ENCODE measurements around the gene CATSPERZ.

Gene CATSPERZ, protein sequence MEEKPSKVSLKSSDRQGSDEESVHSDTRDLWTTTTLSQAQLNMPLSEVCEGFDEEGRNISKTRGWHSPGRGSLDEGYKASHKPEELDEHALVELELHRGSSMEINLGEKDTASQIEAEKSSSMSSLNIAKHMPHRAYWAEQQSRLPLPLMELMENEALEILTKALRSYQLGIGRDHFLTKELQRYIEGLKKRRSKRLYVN

DNA sequence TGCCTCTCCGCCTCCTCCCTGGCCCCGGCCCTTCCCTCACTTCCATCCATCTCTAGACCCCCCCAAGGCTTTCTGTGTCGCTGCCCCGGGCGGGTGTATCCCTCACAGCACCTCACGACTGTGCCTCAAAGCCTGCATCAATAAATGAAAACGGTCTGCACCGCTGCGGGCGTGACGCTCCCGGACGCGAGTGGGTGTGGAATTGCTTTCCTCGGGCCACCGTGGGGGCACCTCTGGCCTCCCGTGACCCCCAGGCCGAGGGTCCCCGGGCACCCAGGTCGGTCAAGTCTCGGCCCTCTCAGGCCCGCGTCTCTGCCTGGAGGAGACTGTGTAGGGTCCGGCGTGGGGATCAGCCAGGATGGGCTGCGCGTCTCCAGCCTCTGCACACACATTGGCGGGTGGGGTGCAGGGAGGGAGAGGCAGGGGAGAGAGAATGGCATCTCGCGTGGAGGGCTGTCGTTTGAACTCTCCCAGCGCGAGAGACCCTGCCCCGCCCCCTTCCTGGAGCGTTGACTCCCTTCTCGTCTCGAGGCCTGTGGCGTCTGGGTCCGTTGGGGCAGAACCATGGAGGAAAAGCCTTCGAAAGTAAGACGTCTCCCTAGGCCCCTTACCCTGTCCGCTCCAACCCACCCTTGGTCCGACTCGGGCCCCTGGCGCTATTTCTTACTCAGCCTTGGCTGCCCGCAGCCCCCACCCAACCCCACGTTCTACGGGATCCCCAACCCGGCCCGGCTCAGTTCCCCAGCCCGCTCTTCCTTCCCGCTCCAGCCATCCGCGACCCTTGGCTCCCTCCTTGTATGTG lies at the start of gene CATSPERZ:
Gene CATSPERZ, plus strand, starts transcription at position 512 of the 802 bp plus-strand sequence. Its CDS starts 53 bp downstream, at position 565.
- Histone ChIP-seq H3K4me3 (ENCODE audit: low read depth in 1 of 2, low read length in 2 of 2) (peak within 1 kb of the TSS; percentile 40 to 56), H3K27me3 (ENCODE audit: control insufficient read depth in 1 of 2, insufficient read depth in 2 of 2, low read length in 2 of 2) (peaks cover 44 to 50% of the 10 kb centered on the region in 2 donors), H3K9me3 (ENCODE audit: control insufficient read depth in 1 of 2, low read length in 2 of 2) (no peaks in the 10 kb centered on the region), H3K36me3 (ENCODE audit: control insufficient read depth in 1 of 2, insufficient read depth in 2 of 2, low read length in 2 of 2) (no peaks in the 10 kb centered on the region), H3K27ac (ENCODE audit: low read depth, low read length) (no peak within 1 kb of the TSS), H3K4me1 (ENCODE audit: control insufficient read depth in 1 of 2, insufficient read depth in 2 of 2, low read length in 2 of 2) (peaks cover 30 to 32% of the 10 kb centered on the region in 2 donors), H3K9ac (ENCODE audit: low read depth in 1 of 2, low read length in 2 of 2) (peak within 1 kb of the TSS in 1 of 2 donors; percentile 44)

DNA sequence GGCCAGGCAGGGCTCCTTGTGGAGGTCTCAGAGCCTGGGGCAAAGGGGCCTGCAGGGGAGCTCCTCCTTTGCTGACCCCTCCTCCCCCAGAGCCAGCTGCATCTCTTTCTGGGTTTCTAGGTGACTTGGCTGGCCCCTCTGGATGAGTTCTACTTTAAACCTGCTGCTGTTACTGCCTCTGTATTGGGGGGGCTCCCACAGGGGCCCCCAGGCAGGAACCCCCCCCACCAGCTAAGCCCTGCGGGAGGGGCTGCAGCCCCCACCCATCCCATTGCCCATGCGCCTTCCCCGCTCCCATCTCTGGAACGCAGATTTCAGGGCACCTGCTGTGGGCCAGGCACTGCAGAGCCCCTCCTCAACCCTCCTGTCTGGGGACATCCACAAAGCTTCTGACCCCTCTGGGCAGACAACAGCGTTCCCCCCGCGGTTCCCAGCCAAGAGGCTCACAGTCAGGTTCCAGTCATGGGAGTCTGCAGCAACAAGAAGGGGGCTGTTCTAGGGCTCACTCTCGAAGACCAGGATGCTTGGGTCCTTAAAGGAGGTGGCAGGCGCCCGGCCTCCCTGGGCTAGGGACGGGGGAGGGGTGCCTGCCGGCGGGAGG lies 49.6 kb upstream of the CATSPERZ start:
- Histone ChIP-seq H3K9ac (ENCODE audit: low read depth in 1 of 2, low read length in 2 of 2) (peak overlapping the region; percentile 61 to 82), H3K27ac (ENCODE audit: low read depth, low read length) (peak overlapping the region; percentile 39), H3K4me1 (ENCODE audit: control insufficient read depth in 1 of 2, insufficient read depth in 2 of 2, low read length in 2 of 2) (peaks cover 63 to 76% of the 10 kb centered on the region in 2 donors), H3K4me3 (ENCODE audit: low read depth in 1 of 2, low read length in 2 of 2) (peak overlapping the region; percentile 66 to 72), H3K27me3 (ENCODE audit: control insufficient read depth in 1 of 2, insufficient read depth in 2 of 2, low read length in 2 of 2) (no peaks in the 10 kb centered on the region), H3K9me3 (ENCODE audit: control insufficient read depth in 1 of 2, low read length in 2 of 2) (no peaks in the 10 kb centered on the region), H3K36me3 (ENCODE audit: control insufficient read depth in 1 of 2, insufficient read depth in 2 of 2, low read length in 2 of 2) (peaks cover 7 to 16% of the 10 kb centered on the region in 2 donors)

DNA sequence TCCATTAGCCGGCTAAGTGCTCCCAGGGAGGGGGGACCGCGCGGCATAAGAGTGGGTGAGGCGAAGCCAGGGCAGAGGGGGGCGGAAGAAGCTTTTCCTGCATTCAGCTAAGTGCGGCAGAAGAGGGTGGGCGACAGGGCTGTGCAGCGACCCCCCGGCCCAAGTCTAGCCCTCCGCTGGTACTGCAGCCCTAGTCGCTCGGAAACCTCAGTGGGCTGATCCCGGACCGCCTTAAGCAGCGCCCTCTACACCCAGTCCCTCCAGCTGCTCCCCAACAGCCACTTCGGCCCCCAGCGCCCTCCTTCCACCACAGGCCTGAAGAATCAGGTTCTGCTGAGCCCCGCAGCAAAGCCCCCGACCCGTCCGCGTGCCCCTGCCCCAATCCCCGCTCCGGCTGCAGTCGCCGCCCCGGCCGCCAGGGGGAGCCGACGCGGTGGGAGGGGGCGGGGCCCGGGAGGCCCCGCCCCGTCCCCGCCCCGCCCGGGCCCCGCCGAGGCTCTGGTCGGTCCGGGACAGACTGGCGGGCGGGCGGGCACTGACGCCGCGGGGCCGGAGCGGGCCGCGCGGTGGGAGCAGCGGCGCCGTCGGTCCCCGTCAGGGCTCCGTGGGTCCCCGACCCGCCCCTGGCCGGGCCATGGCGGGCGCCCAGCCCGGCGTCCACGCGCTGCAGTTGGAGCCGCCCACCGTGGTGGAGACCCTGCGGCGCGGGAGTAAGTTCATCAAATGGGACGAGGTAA lies 49.0 kb upstream of the CATSPERZ start, which contains the start of gene PLCB3:
Gene PLCB3, plus strand, starts transcription at position 515 of the 737 bp plus-strand sequence. Its CDS starts 120 bp downstream, at position 635.
- no peaks in the 10 kb centered on the region for H3K27me3 ChIP-seq (ENCODE audit: control insufficient read depth in 1 of 2, insufficient read depth in 2 of 2, low read length in 2 of 2)
- H3K4me3 ChIP-seq (ENCODE audit: low read depth in 1 of 2, low read length in 2 of 2) = peak within 1 kb of the TSS; percentile 66 to 90
- H3K9me3 ChIP-seq (ENCODE audit: control insufficient read depth in 1 of 2, low read length in 2 of 2) = no peaks in the 10 kb centered on the region
- H3K4me1 ChIP-seq (ENCODE audit: control insufficient read depth in 1 of 2, insufficient read depth in 2 of 2, low read length in 2 of 2) = peaks cover 59 to 71% of the 10 kb centered on the region in 2 donors
- H3K36me3 ChIP-seq (ENCODE audit: control insufficient read depth in 1 of 2, insufficient read depth in 2 of 2, low read length in 2 of 2) = peaks cover 11 to 23% of the 10 kb centered on the region in 2 donors
- H3K27ac ChIP-seq (ENCODE audit: low read depth, low read length) = peak within 1 kb of the TSS; percentile 94
- peak within 1 kb of the TSS; percentile 84 to 89 for H3K9ac ChIP-seq (ENCODE audit: low read depth in 1 of 2, low read length in 2 of 2)

DNA sequence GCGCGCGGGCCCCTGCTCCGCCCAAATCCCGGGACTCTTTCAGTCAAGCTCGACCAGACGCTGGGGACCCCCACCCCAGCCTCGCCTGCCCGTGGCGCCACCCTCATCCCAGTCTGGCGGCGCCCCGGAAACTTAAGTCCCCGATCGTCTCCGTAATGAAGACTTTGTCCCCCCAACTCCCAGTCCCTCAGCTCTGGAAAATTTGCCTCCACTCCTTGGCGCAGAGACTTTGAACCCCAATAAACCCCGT lies 48.5 kb upstream of the CATSPERZ start:
- no peaks in the 10 kb centered on the region for H3K9me3 ChIP-seq (ENCODE audit: control insufficient read depth in 1 of 2, low read length in 2 of 2)
- H3K4me1 ChIP-seq (ENCODE audit: control insufficient read depth in 1 of 2, insufficient read depth in 2 of 2, low read length in 2 of 2) = peaks cover 59 to 71% of the 10 kb centered on the region in 2 donors
- H3K36me3 ChIP-seq (ENCODE audit: control insufficient read depth in 1 of 2, insufficient read depth in 2 of 2, low read length in 2 of 2) = peaks cover 16 to 28% of the 10 kb centered on the region in 2 donors
- peak overlapping the region; percentile 84 to 89 for H3K9ac ChIP-seq (ENCODE audit: low read depth in 1 of 2, low read length in 2 of 2)
- no peaks in the 10 kb centered on the region for H3K27me3 ChIP-seq (ENCODE audit: control insufficient read depth in 1 of 2, insufficient read depth in 2 of 2, low read length in 2 of 2)
- H3K27ac ChIP-seq (ENCODE audit: low read depth, low read length) = peak overlapping the region; percentile 94
- peak overlapping the region; percentile 66 to 90 for H3K4me3 ChIP-seq (ENCODE audit: low read depth in 1 of 2, low read length in 2 of 2)

DNA sequence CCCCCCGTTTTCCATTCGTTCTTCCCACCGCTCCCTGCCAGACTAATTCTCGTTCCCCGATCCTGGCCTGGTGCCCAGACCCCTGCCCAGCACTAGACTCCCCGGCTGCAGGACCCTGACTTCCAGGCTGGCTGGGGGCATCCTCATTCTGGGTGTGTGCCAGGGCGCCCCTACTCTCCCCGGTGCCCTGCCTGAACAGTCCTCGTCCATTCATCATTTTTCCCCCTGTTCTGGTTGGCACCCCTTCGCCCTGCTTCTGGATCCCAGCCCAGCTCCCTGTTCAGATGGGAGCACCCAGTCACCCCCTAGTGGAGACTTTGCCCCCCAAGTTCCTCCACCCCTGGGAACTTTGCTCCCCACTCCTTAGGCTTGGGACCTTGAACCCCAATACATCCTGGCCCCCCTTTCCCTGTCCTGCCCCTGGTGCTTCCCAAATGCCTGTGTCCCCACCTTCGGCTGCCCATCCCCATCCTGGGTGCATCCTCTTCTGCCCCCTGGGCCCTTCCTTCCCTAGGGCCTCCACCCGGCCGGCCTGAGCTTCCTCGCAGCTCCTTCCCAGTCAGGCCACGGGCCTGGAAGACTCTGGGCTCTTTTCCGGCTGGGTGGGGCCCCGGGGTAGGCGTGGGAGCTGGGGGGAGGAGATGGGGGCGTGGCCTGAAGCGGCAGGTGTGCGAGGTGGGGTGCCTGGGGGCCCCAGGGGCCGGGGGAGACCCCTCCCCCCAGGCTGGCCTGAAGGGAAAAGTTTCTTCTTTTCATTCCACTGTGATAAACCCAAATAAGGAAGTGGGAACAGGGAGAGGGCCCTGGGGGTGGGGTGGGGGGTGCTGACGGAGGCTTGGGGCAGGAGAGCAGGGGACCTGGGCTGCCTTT lies 47.9 kb upstream of the CATSPERZ start:
- H3K27me3 ChIP-seq (ENCODE audit: control insufficient read depth in 1 of 2, insufficient read depth in 2 of 2, low read length in 2 of 2) = no peaks in the 10 kb centered on the region
- H3K9ac ChIP-seq (ENCODE audit: low read depth in 1 of 2, low read length in 2 of 2) = peak overlapping the region; percentile 84 to 89
- peaks cover 59 to 68% of the 10 kb centered on the region in 2 donors for H3K4me1 ChIP-seq (ENCODE audit: control insufficient read depth in 1 of 2, insufficient read depth in 2 of 2, low read length in 2 of 2)
- peaks cover 16 to 31% of the 10 kb centered on the region in 2 donors for H3K36me3 ChIP-seq (ENCODE audit: control insufficient read depth in 1 of 2, insufficient read depth in 2 of 2, low read length in 2 of 2)
- H3K4me3 ChIP-seq (ENCODE audit: low read depth in 1 of 2, low read length in 2 of 2) = peak overlapping the region; percentile 66 to 90
- peak overlapping the region; percentile 94 for H3K27ac ChIP-seq (ENCODE audit: low read depth, low read length)
- no peaks in the 10 kb centered on the region for H3K9me3 ChIP-seq (ENCODE audit: control insufficient read depth in 1 of 2, low read length in 2 of 2)

DNA sequence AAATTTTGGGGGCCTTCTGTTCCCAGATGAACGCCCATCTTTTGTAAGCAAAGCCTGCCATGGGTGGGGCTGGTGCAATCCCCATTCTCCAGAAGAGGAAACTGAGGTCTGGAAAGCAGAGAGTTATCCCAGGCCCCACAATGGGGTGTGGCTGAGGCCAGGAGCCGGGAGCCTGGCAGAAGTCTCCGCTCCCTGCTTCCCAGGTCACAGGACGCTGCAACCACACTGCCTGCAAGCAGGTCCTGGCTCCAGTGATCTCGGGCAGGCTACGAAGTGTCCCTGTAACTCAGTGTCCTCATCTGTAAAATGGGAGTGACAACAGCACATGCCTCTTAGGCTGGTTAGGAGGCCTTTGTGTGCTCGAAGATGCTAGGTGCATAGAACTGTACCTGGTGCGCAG lies 47.1 kb upstream of the CATSPERZ start:
- H3K4me3 ChIP-seq (ENCODE audit: low read depth in 1 of 2, low read length in 2 of 2) = peak overlapping the region; percentile 66 to 90
- H3K27me3 ChIP-seq (ENCODE audit: control insufficient read depth in 1 of 2, insufficient read depth in 2 of 2, low read length in 2 of 2) = no peaks in the 10 kb centered on the region
- H3K9ac ChIP-seq (ENCODE audit: low read depth in 1 of 2, low read length in 2 of 2) = peak overlapping the region; percentile 56 to 89
- H3K4me1 ChIP-seq (ENCODE audit: control insufficient read depth in 1 of 2, insufficient read depth in 2 of 2, low read length in 2 of 2) = peaks cover 53 to 61% of the 10 kb centered on the region in 2 donors
- no peaks in the 10 kb centered on the region for H3K9me3 ChIP-seq (ENCODE audit: control insufficient read depth in 1 of 2, low read length in 2 of 2)
- peaks cover 16 to 37% of the 10 kb centered on the region in 2 donors for H3K36me3 ChIP-seq (ENCODE audit: control insufficient read depth in 1 of 2, insufficient read depth in 2 of 2, low read length in 2 of 2)
- peak overlapping the region; percentile 94 for H3K27ac ChIP-seq (ENCODE audit: low read depth, low read length)

DNA sequence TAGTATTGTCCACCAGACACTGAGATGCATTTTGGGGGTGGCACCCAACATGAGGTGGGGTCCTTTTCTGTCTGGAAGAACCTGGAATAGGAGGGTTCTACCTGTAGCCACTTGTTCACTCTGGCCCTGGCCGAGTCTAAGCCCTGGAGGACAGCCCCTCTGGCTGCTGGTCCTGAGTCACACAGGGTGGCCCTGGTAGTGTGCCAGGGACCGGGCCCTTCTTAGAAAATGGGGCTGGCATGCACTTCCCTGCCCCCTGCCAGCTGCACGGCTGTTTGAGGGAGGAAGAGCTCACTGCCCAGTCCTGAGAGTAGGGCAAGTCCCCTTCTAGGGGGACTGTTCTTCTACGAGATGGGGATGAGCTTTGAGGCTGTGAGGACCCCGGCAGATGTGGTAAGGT lies 46.7 kb upstream of the CATSPERZ start:
- Histone ChIP-seq H3K4me3 (ENCODE audit: low read depth in 1 of 2, low read length in 2 of 2) (peak overlapping the region; percentile 66 to 90), H3K27me3 (ENCODE audit: control insufficient read depth in 1 of 2, insufficient read depth in 2 of 2, low read length in 2 of 2) (no peaks in the 10 kb centered on the region), H3K9me3 (ENCODE audit: control insufficient read depth in 1 of 2, low read length in 2 of 2) (no peaks in the 10 kb centered on the region), H3K9ac (ENCODE audit: low read depth in 1 of 2, low read length in 2 of 2) (peak overlapping the region; percentile 56 to 89), H3K4me1 (ENCODE audit: control insufficient read depth in 1 of 2, insufficient read depth in 2 of 2, low read length in 2 of 2) (peaks cover 49 to 57% of the 10 kb centered on the region in 2 donors), H3K27ac (ENCODE audit: low read depth, low read length) (no peak overlapping the region), H3K36me3 (ENCODE audit: control insufficient read depth in 1 of 2, insufficient read depth in 2 of 2, low read length in 2 of 2) (peaks cover 20 to 41% of the 10 kb centered on the region in 2 donors)

DNA sequence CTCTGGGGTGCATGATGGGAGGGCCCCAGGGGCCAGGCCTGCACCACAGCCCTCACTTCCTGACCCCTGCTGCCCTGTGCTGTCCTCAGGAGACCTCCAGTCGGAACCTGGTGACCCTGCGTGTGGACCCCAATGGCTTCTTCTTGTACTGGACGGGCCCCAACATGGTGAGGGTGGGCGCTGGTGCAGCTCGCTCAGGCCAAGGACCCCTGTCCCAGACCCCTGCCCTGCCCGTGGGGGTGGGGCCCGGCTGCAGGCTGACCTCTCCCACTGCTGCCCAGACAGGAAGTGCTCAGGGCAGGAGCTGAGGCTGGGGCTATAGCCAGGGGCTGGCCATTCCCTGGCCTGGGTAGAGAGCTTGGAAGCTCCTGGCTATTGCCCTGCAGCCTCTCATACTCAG lies 45.8 kb upstream of the CATSPERZ start:
- Histone ChIP-seq H3K9me3 (ENCODE audit: control insufficient read depth in 1 of 2, low read length in 2 of 2) (no peaks in the 10 kb centered on the region), H3K4me3 (ENCODE audit: low read depth in 1 of 2, low read length in 2 of 2) (peak overlapping the region in 1 of 2 donors; percentile 66), H3K27ac (ENCODE audit: low read depth, low read length) (no peak overlapping the region), H3K4me1 (ENCODE audit: control insufficient read depth in 1 of 2, insufficient read depth in 2 of 2, low read length in 2 of 2) (peaks cover 42 to 52% of the 10 kb centered on the region in 2 donors), H3K27me3 (ENCODE audit: control insufficient read depth in 1 of 2, insufficient read depth in 2 of 2, low read length in 2 of 2) (no peaks in the 10 kb centered on the region), H3K36me3 (ENCODE audit: control insufficient read depth in 1 of 2, insufficient read depth in 2 of 2, low read length in 2 of 2) (peaks cover 24 to 49% of the 10 kb centered on the region in 2 donors), H3K9ac (ENCODE audit: low read depth in 1 of 2, low read length in 2 of 2) (no peak overlapping the region)

All from duodenal mucosa (tissue), 2 donors.